GM18861 (cell line): ENCODE measurements around the gene KCNAB2.

Experiments
- ATAC-seq: cut with Tn5 transposase; IDR thresholded peaks from one replicate; pipeline ENCODE4 v1.9.1; 2021; ENCODE audit not compliant: unreplicated experiment

KCNAB2 gene

GRCh38 chr1:6106321-6106731 is 60.6 kb downstream of the KCNAB2 start:
- no peak for ATAC-seq

- no peak for ATAC-seq
These were observed 61.3 kb downstream of the KCNAB2 start for GRCh38 chr1:6106977-6107376.

- no peak for ATAC-seq
These were observed 62.0 kb downstream of the KCNAB2 start for GRCh38 chr1:6107409-6108356.

GRCh38 chr1:6108476-6108875 is 62.8 kb downstream of the KCNAB2 start:
- no peak for ATAC-seq

GRCh38 chr1:6108937-6109614 is 63.4 kb downstream of the KCNAB2 start:
- no peak for ATAC-seq

GRCh38 chr1:6109688-6110087 is 64.0 kb downstream of the KCNAB2 start:
- ATAC-seq: no peak

- ATAC-seq: no peak
These were observed 64.6 kb downstream of the KCNAB2 start for GRCh38 chr1:6110326-6110725.

- ATAC-seq: no peak
These were observed 65.9 kb downstream of the KCNAB2 start for GRCh38 chr1:6111571-6111970.

- no peak for ATAC-seq
These were observed 66.5 kb downstream of the KCNAB2 start for GRCh38 chr1:6111991-6112689.

GRCh38 chr1:6112690-6113005 is 67.0 kb downstream of the KCNAB2 start:
- ATAC-seq: no peak

GRCh38 chr1:6113116-6113515 is 67.4 kb downstream of the KCNAB2 start:
- ATAC-seq: no peak

GRCh38 chr1:6113745-6114144 is 68.1 kb downstream of the KCNAB2 start:
- ATAC-seq: no peak

GRCh38 chr1:6116137-6116536 is 70.4 kb downstream of the KCNAB2 start:
- no peak for ATAC-seq

GRCh38 chr1:6117064-6117463 is 71.4 kb downstream of the KCNAB2 start:
- ATAC-seq: no peak

- no peak for ATAC-seq
These were observed 71.9 kb downstream of the KCNAB2 start for GRCh38 chr1:6117624-6118023.

- no peak for ATAC-seq
These were observed 72.7 kb downstream of the KCNAB2 start for GRCh38 chr1:6118415-6118814.

GRCh38 chr1:6121021-6121421 is 75.3 kb downstream of the KCNAB2 start:
- no peak for ATAC-seq

- ATAC-seq: no peak
These were observed 76.1 kb downstream of the KCNAB2 start for GRCh38 chr1:6121651-6122370.

- ATAC-seq: no peak
These were observed 77.4 kb downstream of the KCNAB2 start for GRCh38 chr1:6123083-6123482.

- no peak for ATAC-seq
These were observed 78.1 kb downstream of the KCNAB2 start for GRCh38 chr1:6123816-6124215.

- ATAC-seq: no peak
These were observed 78.7 kb downstream of the KCNAB2 start for GRCh38 chr1:6124341-6124740.
